ENCODE results near the gene NFIX. TPM values are rescaled to one million over a fixed set of nuclear protein-coding genes. Genes with fewer than 3 reads are reported as not detected.
A peak's percentile ranks its signal among the peaks of the same experiment; 100 is the strongest.

Gene NFIX
- total and polyA plus RNA-seq, 9 of the 15 experiments (the other 6 are each of a cell fraction or from before 2014, with no cell fraction given) = 0.28 to 26.8 (median 5.4) TPM

DNA sequence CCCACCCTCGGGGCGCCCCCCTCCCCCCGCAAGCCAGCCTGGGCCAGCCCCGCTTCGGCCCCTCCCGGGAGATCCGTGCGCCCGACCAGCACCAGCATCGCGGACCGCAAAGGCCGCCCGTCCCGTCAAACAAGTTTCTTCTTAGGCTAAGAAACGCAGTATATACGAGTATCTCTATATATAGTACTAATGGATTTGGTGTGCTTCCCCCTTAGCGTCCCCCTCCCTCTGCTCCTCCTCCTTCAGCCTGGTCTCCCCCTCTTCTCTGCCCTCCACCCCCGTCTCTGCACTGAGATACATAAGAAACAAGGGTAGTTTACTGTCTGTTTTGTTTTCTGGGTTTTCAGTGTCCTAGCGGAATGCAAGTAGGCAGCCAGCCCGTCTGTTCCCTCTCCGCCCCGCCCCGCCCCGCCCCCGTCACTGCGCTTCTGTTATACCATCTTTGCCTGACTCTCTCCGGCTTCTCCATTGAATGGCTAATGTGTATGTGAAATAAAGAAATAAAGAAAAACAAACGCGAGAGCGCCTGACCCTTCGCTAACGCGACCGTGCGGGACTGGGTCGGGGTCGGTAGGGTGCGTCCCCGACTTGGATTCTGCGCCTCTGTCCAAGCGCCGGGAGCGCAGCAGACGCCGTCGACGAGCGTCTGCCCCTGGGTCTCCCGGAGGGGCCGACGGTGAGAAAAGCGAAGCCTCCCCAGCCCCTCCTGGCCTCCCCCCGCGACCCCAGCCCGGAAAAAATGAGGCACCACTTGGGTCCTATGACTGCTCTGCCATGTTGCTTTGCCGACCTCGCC is 103.2 kb downstream of the NFIX start (continued):
- TF ChIP-seq, protein P1, sequence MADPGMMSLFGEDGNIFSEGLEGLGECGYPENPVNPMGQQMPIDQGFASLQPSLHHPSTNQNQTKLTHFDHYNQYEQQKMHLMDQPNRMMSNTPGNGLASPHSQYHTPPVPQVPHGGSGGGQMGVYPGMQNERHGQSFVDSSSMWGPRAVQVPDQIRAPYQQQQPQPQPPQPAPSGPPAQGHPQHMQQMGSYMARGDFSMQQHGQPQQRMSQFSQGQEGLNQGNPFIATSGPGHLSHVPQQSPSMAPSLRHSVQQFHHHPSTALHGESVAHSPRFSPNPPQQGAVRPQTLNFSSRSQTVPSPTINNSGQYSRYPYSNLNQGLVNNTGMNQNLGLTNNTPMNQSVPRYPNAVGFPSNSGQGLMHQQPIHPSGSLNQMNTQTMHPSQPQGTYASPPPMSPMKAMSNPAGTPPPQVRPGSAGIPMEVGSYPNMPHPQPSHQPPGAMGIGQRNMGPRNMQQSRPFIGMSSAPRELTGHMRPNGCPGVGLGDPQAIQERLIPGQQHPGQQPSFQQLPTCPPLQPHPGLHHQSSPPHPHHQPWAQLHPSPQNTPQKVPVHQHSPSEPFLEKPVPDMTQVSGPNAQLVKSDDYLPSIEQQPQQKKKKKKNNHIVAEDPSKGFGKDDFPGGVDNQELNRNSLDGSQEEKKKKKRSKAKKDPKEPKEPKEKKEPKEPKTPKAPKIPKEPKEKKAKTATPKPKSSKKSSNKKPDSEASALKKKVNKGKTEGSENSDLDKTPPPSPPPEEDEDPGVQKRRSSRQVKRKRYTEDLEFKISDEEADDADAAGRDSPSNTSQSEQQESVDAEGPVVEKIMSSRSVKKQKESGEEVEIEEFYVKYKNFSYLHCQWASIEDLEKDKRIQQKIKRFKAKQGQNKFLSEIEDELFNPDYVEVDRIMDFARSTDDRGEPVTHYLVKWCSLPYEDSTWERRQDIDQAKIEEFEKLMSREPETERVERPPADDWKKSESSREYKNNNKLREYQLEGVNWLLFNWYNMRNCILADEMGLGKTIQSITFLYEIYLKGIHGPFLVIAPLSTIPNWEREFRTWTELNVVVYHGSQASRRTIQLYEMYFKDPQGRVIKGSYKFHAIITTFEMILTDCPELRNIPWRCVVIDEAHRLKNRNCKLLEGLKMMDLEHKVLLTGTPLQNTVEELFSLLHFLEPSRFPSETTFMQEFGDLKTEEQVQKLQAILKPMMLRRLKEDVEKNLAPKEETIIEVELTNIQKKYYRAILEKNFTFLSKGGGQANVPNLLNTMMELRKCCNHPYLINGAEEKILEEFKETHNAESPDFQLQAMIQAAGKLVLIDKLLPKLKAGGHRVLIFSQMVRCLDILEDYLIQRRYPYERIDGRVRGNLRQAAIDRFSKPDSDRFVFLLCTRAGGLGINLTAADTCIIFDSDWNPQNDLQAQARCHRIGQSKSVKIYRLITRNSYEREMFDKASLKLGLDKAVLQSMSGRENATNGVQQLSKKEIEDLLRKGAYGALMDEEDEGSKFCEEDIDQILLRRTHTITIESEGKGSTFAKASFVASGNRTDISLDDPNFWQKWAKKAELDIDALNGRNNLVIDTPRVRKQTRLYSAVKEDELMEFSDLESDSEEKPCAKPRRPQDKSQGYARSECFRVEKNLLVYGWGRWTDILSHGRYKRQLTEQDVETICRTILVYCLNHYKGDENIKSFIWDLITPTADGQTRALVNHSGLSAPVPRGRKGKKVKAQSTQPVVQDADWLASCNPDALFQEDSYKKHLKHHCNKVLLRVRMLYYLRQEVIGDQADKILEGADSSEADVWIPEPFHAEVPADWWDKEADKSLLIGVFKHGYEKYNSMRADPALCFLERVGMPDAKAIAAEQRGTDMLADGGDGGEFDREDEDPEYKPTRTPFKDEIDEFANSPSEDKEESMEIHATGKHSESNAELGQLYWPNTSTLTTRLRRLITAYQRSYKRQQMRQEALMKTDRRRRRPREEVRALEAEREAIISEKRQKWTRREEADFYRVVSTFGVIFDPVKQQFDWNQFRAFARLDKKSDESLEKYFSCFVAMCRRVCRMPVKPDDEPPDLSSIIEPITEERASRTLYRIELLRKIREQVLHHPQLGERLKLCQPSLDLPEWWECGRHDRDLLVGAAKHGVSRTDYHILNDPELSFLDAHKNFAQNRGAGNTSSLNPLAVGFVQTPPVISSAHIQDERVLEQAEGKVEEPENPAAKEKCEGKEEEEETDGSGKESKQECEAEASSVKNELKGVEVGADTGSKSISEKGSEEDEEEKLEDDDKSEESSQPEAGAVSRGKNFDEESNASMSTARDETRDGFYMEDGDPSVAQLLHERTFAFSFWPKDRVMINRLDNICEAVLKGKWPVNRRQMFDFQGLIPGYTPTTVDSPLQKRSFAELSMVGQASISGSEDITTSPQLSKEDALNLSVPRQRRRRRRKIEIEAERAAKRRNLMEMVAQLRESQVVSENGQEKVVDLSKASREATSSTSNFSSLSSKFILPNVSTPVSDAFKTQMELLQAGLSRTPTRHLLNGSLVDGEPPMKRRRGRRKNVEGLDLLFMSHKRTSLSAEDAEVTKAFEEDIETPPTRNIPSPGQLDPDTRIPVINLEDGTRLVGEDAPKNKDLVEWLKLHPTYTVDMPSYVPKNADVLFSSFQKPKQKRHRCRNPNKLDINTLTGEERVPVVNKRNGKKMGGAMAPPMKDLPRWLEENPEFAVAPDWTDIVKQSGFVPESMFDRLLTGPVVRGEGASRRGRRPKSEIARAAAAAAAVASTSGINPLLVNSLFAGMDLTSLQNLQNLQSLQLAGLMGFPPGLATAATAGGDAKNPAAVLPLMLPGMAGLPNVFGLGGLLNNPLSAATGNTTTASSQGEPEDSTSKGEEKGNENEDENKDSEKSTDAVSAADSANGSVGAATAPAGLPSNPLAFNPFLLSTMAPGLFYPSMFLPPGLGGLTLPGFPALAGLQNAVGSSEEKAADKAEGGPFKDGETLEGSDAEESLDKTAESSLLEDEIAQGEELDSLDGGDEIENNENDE (IDR thresholded peaks at IDR 0.05; ENCODE audit: low read depth, low read length) = no peak
- TF ChIP-seq IRF2 (CRISPR knock-in tag; IDR thresholded peaks at IDR 0.05) = no peak
- TF ChIP-seq ZBED1 (IDR thresholded peaks at IDR 0.05) = no peak; the same call in 1 of the 2 replicates
- 0 out of 2 replicates have a peak, but pooled peaks have one; percentile 28 for TF ChIP-seq GABPB2 (CRISPR knock-in tag; conservative IDR thresholded peaks at IDR 0.05)
- TF ChIP-seq GATA2 (CRISPR knock-in tag; IDR thresholded peaks at IDR 0.05) = no peak
- no peak for TF ChIP-seq DNMT1 (IDR thresholded peaks at IDR 0.05)
- TF ChIP-seq, protein P2, sequence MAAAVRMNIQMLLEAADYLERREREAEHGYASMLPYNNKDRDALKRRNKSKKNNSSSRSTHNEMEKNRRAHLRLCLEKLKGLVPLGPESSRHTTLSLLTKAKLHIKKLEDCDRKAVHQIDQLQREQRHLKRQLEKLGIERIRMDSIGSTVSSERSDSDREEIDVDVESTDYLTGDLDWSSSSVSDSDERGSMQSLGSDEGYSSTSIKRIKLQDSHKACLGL (CRISPR knock-in tag; IDR thresholded peaks at IDR 0.05; ENCODE audit: borderline replicate concordance, poor library complexity, severe bottlenecking) = no peak
- no peak for TF ChIP-seq LEF1 (IDR thresholded peaks at IDR 0.05)
- no peak for TF ChIP-seq ZNF224 (CRISPR knock-in tag; IDR thresholded peaks at IDR 0.05)
- TF ChIP-seq DMBX1 (CRISPR knock-in tag; IDR thresholded peaks at IDR 0.05; ENCODE audit: borderline replicate concordance) = no peak
- TF ChIP-seq, protein P3, sequence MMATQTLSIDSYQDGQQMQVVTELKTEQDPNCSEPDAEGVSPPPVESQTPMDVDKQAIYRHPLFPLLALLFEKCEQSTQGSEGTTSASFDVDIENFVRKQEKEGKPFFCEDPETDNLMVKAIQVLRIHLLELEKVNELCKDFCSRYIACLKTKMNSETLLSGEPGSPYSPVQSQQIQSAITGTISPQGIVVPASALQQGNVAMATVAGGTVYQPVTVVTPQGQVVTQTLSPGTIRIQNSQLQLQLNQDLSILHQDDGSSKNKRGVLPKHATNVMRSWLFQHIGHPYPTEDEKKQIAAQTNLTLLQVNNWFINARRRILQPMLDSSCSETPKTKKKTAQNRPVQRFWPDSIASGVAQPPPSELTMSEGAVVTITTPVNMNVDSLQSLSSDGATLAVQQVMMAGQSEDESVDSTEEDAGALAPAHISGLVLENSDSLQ (IDR thresholded peaks at IDR 0.05) = peak; percentile 31; the same call in 1 of the 2 replicates
- peak; percentile 5; the same call in 1 of the 2 replicates for TF ChIP-seq ZFX (CRISPR knock-in tag; IDR thresholded peaks at IDR 0.05)
- no peak for TF ChIP-seq TAL1 (IDR thresholded peaks at IDR 0.05)
- no peak for TF ChIP-seq RBM25 (IDR thresholded peaks at IDR 0.05; ENCODE audit: low read depth, low read length, severe bottlenecking)
- no peak for TF ChIP-seq HNRNPK (IDR thresholded peaks at IDR 0.05; ENCODE audit: low read depth, low read length, poor library complexity, severe bottlenecking)
- TF ChIP-seq ARID1B (IDR thresholded peaks at IDR 0.05) = no peak; the same call in 1 of the 2 replicates
